CD4-positive, alpha-beta T cell treated with Interferon alpha-2 for 1 hour (primary cell): Measurements from ENCODE around the gene FBF1.
"Not testable (repeated sequence)": the region's sequence is repeated elsewhere in the genome, so short reads cannot be mapped to it uniquely, and the experiment has no call there.

ENCODE experiments used
- DNase-seq, 2 donors: peaks; one replicate each; pipeline ENCODE4 v3.0.0-alpha.2; 2020 to 2022

Gene FBF1

DNA sequence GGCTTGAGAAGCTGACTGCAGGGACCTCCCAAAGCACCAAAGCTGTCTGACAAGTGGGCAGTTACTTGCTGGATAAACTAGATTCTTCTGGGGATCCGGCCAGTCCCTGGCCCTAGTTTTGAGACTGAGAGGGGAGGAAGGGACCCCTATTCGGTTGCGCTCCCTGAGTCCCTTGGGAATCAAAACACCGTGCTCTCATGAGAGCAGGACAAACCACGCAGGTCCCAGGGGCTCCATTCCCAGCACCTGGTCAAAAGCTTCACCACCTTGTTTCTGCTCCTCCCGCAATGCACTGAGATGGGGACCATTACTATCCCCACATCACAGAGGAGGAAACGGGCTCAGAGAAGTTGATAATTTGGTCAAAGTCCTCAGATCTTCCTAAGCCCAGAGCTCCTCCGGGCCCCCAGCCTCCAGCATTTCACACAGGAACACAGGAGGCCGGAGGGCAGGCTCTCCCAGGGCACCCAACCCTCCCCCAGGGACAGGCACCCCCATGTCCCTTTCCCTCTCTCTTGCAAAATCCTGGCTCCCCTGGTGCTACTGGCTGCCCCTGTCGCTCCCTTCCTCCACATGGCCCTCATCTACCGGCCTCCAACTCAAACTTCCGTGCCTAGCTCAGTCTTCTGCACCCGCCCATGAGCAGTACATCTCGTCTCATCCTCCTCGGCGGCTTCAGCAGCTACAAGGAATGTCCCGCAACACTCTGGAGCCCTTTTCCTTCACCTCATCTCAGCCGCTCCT, 47.4 kb downstream of the FBF1 start:
- no peak for DNase-seq

DNA sequence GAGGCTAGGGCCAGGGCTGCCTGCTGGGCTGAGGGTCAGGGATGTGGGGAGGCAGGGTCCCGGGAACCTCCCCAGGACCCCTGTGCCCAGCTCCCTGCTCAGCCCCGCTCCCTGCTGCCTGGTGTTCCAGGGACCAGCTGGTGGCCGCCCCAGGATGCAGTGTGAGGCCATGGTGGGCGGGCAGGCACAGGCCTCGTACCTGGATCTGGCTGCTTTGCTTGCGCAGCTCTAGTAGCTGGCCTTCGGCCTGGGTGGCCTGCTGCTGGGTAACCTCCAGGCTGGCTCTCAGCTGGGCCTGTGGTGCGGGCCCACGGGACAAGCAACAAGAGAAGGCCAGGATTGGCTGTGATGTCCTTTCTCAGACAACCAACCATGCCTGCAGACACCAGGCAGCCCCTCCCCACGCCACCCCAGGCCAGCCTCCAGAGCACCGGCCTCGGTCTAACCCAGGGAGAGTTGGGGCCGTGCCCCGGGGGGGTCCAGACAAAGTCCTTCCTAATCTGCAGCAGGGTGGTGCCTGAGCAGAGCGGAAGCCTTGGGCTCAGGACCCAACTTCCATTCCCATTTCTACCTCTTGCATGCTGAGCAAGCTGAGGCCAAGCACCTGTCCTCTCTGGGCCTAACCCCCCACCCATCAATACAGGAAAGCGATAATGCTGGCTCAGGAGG, 48.2 kb downstream of the FBF1 start:
- no peak for DNase-seq

DNA sequence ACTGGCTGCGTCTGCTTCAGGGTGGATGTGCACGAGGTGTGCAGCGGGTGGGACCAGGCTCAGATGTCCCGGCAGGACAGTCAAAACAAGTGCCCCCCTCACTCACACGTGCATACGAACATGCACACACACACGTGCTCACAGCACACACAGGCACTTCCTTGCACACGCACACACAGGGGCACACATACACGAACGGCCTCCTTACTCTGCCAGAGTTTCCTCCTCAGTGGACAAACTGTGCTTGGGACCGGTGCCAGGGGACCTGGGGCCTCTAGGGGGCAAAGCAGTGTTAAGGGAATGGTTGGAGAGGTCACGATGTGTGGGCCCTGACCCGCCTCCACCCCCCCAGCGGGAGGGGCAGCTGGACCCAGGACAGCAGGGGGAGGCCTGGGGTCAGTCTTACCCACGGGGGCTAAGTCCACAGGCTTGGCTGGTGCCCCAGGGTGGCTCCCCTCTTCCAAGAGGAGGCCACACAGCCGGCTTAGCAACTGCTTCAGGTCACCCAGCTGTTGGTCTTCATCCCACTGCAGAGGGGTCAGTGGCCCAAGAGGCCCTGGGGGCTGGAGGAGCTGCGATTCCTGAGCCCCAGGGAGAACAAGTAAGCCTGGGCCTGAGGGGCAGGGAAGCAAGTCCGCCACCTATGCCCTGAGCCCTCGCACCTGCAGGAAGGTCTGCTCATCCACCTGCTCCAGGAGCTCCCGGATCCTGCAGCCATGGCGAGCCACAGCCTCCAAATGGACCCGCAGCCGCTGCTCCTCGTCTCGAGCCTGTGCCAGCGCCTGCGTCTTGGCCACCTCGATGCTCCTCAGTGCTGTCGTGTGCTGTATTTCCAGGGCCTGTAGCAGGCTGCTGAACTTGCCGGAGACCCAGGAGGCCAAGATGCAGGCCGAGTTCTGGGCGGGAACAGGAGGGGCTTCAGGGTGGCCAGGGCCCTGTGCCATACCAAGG, 49.0 kb downstream of the FBF1 start:
- no peak for DNase-seq

DNA sequence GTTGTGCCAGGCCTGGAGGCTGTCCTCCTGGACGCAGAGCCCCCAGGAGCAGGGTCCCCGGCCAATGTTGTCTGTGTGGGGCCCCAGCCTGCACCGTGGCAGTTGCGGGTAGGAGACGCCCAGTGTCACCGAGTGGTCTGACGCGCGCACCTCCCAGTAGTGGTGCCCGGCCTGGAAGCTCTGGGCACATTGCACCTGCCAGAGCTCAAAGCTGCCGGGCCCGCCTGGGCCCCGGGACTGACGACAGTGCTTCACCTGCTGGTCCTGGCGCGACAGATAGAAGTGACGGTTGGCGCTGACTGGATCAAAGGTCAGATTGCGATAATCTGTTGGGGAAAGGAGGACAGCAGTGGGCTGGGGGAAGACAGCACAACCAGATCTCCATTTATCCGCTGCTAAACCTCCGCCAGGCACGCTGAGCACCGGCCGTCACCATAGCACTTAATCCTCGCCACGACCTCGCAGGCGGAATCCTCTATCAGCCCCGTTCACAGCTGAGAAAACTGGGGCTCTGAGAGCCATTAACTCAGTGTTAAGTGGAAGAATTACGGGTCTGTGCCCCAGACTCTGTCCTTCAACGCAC, 49.7 kb downstream of the FBF1 start:
- no peak for DNase-seq

DNA sequence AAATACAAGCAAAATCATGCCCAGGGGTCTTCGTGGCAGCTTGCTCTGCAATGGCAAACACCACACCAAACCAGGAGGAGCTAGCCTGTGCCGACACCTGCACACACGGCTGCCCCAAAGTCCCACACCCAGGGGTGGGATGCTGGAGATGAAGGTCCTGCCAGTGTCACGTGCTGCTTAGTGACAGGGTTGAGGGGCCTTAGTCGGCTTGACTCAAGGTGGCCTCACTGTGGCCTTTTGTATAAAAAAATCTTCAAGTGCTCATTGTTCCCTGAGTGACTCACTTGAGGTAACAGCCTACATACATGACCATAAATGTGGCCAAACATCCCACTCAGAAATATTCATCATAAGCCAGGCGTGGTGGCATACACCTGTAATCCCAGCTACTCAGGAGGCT, 51.4 kb downstream of the FBF1 start:
- no peak for DNase-seq

DNA sequence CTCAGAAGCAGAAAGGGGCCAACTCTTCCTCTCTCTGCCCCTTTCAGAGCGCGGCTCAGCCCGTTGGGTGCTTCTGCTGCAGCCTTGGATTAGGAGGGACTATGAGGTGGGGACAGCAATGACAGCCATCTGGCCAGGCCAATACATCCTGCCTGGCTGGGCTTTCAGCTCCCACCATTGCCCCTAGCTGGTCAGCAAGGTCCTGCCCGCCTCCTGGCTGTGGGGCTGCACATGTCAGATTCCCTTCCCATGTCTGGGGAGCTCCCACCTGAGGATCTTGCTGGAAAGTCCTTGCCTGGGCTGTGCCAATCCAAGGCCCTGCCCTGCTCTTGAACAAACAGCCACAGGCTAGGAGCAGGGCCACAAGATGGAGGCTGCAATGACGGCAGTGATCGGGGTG, 52.4 kb downstream of the FBF1 start:
- no peak for DNase-seq

DNA sequence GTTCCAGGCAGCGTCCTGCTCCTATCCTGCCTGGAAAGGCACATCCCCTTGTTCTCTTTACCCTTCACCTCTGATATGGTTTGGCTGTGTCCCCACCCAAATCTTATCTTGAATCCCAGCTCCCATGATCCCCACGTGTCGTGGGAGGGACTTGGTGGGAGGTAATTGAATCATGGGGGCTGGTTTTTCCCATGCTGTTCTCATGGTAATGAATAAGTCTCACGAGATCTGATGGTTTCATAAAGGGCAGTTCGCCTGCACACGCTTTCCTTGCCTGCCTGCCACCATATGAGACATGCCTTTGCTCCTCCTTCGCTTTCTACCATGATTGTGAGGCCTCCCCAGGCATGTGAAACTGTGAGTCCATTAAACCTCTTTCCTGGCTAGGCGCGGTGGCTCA, 55.0 kb downstream of the FBF1 start:
- DNase-seq = not testable (repeated sequence)

DNA sequence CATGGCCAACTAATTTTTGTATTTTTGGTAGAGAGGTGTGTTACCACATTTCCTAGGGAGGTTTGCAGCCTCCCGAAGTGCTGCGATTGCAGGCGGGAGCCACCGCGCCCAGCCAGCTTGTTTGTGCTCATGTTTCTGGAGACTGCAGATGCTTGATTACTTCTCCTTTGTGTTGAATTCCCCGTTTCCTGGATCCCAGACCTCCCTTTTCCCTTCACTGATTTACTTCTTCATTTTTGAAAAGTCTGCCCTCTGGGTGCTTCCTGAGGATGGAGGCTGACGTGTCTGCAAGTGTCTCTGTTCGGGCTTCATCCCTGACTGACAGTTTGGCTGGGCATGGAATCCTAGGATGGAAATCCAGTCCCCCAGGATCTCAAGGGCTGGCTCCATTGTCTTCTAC, 55.4 kb downstream of the FBF1 start:
- no peak for DNase-seq

DNA sequence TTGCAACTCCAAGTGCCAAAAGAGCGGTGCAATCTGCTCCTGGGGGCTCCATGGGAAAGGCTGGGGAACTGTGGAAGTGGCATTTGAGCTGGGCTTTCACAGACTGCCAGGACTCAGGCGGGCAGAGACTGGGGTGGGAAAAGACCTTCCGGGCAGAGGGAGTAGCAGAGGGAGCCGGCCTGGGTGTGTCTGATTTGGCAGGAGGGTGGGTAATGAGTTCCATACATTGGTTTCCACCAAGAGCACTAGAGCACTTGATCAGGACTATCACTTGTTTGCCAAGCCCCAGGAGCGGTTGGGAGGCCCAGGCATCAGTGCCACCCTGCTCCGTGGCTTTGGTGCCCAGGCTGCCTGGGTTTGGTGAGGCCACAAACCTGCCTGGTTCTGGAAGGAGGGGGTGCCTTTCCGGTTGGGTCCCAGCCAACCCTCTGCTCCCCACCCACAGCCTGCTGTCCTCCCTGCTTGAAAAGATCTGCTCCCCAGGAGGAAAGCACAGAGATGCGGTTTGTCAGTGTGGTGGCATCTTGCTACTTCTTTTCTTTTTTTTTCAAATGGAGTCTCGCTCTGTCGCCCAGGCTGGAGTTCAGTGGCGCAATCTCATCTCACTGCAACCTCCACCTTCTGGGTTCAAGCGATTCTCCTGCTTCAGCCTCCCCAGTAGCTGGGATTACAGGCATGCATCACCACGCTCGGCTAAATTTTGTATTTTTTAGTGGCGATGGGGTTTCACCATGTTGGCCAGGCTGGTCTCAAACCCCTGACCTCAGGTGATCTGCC, 59.0 kb downstream of the FBF1 start:
- peak in 1 of 2 donors; percentile 38 for DNase-seq

DNA sequence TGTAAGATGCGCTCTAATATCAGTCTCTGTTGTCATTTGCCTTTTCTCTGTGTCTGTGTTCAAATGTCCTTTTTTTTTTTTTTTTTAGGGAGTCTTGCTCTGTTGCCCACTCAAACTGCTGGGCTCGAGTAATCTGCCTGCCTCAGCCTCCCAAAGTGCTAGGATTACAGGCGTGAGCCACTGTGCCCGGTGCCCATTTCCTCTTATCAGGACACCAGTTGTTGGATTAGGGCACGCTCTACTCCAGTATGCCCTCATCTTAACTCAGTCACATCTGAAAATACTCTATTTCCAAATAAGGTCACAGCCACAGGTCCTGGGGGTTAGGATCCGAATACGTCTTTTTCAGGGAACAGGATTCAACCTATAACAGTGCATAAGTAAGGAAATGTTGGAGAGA, 60.6 kb downstream of the FBF1 start:
- no peak for DNase-seq

DNA sequence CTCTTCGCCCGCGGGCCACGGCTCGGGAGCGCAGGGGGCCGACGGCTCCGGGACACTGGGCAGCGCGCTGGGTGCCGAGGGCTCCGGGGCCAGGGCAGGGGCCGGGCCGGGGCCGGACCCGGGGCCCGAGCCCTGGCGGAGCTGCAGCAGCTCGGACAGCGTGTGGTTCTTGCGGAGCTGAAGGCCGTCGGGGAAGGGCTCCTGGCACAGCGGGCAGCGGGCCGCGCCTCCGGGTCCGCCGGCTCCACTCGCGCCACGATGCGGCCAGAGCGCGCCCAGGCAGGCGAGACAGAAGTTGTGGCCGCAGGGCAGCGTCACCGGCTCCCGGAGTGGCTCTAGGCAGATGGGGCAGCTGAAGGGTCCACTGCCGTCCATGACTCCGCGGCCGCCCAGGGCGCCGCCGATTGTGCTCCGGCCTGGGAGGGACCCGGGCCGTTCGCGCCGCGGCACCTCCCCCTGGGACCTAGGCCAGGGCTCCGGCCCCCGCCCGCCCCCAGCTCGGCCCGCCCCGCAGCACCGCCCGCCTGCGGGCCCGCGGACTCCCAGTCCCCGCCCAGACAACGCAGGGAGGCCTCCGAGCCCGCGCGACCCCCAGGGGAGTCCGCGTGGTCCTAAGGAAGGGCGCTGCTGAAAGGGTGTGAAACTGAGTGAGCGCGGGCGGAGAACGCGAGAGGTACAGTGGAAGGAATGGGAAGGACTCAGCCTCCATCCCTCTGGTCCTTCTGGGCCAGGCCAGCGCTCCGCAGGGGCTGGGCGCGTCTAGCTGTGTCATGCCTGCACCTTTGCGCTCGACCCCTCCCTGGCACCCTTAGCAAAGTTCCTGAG, 62.5 kb downstream of the FBF1 start, which contains the start of gene TRIM47:
Gene TRIM47 (minus strand): TSS at position 408 of the 825 bp plus-strand sequence. CDS start 33 bp downstream, at position 375.
- peak in 1 of 2 donors; percentile 18 for DNase-seq

DNA sequence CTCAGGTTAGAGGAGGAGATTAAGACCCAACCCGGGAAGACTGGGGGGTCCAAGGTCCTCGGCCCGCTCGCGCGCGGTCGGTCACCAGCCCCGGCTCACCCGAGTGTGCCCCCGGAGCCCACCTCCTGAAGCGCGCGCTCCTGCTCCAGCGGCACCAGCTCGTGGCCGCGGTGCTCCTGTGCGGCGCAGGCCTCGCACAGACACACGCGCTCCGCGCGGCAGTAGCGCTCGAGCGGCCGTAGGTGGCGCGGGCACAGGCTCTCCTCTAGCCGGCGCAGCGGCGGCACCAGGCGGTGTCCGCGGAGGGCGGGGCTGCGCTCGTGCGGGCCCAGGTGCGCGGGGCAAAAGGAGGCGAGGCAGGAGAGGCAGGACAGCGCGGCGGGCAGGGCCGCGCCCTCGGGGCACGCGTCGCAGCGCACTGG, 63.1 kb downstream of the FBF1 start:
- DNase-seq = peak; percentile 68 to 79

DNA sequence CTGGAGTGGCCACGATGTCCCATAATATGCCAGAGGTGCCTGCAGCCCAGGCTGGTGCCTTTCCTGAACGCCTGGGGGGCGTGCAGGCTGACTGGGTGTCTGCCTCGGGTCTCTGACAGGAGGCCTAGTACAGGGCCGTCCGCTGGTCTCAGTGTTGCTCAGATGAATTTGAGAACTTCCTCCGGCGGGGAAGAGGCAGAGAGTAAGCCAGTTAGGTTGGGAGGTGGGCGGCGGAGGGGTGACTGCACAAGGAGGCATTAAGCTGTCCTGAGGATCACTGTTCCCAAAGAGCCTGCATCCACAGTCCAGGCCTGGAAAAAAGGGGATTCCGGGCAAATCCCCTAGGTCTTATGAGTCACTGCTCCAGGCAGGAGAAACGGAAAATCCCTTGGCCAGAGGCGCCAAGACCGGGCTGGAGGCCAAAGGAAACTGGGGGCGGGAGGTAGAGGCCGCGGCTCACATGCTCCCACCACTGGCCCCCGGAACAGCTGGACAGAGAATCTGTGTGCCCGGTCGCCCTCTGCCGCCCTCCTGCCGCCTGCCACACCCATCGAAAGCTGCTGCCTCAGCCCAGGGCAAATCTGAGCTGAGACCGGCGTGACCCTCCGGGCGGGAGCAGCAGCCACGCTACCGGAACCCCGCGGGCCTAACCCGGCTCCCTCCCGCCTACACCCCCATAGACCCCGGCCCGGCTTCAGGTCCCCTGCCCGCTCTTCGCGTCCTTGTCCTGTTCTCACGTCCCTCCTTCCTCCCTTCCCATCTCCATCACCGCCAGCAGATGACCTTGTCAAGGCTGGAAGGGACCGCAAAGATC, 63.7 kb downstream of the FBF1 start:
- peak in 1 of 2 donors; percentile 14 for DNase-seq

DNA sequence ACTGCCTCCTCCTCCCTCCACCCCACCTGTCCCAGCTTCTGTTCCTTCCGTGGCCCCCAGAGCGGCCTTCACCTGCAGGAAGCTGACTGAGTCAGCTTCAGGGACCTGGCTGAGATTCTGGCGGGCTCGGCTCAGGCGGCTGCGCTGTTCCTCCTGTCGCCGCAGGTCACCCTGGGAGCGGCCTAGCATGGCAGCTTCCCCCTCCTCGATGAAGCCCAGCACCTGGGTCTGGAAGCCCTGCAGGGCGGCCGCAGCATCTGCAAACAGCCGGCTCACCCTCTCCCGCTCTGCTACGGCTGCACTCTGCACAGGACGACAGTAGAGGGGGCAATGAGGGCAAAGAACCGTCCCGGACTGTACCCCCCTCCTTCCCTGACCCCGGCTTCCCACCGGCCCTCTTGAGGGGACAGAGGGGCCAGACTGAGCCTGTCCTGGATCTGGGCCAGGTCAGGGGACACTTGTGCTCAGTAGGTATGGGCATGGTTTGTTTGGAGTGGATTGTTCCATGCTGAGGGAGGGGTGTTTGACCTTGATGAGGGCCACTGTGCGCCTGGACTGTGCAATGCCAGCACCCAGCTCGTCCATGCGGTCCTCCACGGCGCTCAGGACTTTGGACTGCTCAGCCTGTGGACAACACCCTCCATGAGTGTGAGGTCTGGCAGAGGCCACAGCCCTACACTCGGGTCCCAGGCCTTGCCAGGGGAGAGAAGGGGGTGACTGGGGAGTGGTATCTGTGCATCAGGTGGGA, 64.5 kb downstream of the FBF1 start:
- DNase-seq = peak; percentile 71 to 83

DNA sequence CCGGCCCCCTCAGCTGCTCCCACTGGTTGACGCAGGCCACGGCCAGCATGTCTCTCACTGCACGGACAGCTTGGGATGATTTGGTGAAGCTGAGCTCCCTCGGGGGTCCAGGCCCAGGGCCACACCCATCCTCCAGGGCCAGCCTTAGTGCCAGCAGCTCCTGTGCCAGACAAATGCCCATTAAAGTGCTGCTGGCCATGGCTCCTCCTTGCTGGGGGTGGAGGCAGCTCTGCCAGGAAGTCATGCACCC, 65.0 kb downstream of the FBF1 start:
- no peak for DNase-seq

DNA sequence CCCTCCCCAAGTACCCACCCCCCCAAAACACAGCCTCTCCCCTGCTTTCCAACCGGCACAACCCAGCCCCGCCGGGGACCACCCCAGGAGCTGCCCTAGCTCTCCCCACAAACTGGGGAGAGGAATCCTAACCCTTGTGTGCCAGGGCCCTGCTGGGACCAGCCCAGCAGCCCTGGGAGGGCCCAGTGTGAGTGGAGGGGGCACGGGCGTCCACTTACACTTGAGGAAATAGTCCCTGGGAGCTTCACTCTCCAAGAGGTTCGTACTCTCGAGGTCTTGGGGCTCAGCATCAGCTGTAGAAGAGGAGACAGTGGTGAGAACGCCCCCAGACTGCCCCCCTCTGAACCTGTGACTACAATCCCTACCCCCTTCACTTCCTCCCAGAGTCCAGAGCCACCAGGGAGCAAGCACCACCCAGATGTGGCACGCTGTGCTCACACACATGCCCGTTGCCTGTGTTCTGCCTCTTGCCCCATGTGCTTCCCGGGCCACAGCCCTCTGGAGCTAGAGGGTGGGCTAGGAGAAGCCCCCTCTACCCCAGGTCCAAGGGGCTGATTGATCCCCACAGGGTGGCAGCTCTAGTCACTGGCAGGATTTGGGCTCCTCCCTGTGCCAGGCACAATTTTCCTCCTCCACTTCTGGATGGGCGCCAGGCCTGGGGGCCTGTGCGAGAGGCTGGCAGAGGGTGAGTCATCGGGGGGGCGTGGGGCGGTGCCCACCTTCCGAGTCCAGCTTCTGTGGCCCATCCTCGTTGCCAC, 65.5 kb downstream of the FBF1 start:
- DNase-seq = no peak

DNA sequence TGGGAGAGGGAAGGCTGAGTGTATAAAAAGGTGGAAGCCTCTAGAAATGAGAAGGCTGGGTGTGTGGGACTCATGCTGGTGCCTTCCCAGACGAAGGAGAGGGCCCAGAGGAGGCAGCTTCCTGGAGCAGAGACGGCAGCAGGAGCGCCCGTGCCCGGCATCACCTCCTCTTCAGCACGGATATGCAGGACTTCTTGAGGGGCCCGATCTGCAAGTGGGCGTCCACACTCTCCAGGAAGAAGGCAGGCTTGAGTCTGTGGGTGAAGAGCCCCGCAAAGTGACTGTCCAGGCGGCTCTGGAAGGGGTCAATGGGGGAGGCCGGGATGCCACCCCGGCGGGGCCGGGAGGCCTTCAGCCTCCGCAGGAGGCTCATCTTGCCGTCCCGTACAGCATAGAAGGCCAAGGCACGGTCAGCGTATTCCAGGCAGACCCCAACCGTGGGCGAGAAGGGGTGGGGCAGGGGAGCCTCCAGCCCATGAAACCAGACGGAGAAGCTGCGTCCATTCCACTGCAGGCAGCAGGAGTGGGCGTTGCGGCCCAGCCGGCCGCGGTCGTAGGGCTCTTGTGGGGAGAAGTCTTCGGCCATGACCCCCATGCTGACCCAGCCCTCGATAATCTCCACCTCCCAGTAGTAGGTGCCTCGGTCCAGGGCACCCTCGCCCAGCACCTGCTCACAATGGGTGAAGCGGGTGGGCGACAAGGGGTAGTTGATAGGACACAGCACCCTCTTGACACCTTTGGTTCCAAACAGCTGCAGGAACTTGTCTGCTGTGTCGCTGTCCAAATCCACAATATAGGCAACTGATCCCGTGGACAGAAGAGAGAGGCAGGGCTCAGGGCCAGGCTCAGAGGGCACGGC, 66.3 kb downstream of the FBF1 start:
- DNase-seq = no peak
